ENCODE measurements around the gene HOXC5. TPM values are rescaled to one million over a fixed set of nuclear protein-coding genes. Genes with fewer than 3 reads are reported as not detected.

HOXC5 gene
- 0.36 to 1.1 TPM (median 0.60 TPM) in 5 replicates for total RNA-seq (2022; extraction: Qiagen RNA extraction; ENCODE audit: low read depth)

GRCh38 chr12:54032627-54033100 lies at the start of gene HOXC5:
Gene HOXC5, plus strand, starts transcription at chr12:54033050. Its CDS starts 73 bp downstream, at chr12:54033123.

DNA sequence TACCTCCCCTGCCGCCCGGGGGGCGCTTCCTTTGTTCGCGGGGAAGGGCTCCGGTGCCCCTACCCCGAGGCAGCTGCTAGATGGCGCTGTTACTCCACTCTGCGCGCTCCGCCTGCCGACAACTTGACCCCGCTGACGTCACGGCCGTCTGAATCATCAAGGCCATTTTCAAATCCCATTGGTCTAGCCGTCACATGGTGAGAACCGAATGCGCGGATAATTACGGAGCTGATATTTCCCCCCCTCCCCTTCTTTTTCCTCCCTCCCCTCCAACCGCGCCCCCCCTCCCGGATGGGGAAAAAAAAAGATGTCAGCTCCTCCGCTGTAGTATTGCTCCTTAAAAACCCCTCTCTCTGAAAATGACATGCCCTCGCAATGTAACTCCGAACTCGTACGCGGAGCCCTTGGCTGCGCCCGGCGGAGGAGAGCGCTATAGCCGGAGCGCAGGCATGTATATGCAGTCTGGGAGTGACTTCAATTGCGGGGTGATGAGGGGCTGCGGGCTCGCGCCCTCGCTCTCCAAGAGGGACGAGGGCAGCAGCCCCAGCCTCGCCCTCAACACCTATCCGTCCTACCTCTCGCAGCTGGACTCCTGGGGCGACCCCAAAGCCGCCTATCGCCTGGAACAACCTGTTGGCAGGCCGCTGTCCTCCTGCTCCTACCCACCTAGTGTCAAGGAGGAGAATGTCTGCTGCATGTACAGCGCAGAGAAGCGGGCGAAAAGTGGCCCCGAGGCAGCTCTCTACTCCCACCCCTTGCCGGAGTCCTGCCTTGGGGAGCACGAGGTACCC lies 47.8 kb upstream of the HOXC5 start, which contains the start of gene HOXC10:
Gene HOXC10, plus strand, starts transcription at position 246 of the 791 bp plus-strand sequence. Its CDS starts 114 bp downstream, at position 360.

DNA sequence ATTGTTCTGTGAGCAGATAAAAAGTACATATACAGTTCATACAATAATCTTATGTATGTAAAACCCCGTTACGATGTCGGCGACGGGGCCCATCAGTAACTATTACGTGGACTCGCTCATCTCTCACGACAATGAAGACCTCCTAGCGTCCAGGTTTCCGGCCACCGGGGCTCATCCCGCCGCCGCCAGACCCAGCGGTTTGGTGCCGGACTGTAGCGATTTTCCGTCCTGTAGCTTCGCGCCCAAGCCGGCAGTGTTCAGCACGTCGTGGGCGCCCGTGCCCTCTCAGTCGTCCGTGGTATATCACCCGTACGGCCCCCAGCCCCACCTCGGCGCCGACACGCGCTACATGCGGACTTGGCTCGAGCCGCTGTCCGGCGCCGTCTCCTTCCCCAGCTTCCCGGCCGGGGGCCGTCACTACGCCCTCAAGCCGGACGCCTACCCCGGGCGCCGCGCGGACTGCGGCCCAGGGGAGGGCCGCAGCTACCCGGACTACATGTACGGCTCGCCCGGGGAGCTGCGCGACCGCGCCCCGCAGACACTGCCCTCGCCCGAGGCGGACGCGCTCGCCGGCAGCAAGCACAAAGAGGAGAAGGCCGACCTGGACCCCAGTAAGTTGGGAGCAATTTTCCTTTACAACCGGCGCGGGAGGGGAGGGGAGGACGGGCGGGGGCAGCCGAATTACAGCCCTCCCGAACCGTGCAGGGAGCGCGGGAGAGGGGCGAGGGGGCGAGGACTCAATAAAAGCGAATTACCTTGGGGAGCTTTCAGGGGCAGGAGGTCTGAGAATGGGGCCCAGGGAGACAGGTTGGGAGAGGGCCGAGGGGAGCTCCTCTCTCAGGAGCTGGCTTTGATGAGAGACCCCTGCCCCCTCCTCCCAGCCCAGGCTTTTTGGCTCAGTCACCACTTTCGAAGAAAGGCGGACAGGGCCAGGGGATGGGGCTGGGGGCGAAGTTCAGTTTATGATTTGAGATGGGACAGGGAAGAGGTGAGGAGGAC lies 32.4 kb upstream of the HOXC5 start, which contains the start of gene HOXC9:
Gene HOXC9, plus strand, starts transcription at position 46 of the 999 bp plus-strand sequence. Its CDS starts 28 bp downstream, at position 74.

DNA sequence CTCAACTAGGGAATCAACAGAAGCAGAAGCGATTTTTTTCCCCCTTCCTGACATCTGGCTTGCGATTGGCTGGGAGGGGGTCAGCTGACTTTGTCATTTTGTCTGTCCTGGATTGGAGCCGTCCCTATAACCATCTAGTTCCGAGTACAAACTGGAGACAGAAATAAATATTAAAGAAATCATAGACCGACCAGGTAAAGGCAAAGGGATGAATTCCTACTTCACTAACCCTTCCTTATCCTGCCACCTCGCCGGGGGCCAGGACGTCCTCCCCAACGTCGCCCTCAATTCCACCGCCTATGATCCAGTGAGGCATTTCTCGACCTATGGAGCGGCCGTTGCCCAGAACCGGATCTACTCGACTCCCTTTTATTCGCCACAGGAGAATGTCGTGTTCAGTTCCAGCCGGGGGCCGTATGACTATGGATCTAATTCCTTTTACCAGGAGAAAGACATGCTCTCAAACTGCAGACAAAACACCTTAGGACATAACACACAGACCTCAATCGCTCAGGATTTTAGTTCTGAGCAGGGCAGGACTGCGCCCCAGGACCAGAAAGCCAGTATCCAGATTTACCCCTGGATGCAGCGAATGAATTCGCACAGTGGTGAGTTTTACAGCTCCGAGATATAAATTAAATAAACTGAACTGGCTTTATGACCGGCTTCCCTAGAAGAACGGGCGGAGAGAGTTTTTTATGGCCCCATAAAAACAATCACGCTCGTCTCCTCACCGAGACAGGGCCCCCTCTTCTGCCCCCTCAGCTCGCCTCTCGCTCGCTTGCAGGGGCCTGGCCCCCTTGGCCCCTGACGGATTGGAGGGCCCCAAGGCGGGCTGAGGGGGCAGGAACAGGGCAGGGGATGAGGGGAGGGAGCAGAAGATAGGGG lies 4.3 kb upstream of the HOXC5 start, which contains the start of gene HOXC6:
Gene HOXC6, plus strand, starts transcription at position 127 of the 888 bp plus-strand sequence. Its CDS starts 82 bp downstream, at position 209.

GRCh38 chr12:54053751-54054741 lies 21.2 kb downstream of the HOXC5 start, which contains the start of gene HOXC4:
Gene HOXC4, plus strand, starts transcription at chr12:54053835. Its CDS starts 88 bp downstream, at chr12:54053923.

Other genes starting within 250 kb of the HOXC5 start
- gene HOXC13, start 94.2 kb upstream of the HOXC5 start, total RNA-seq (2022; extraction: Qiagen RNA extraction; ENCODE audit: low read depth), result 5.4 to 10.5 TPM (median 9.0 TPM) in 5 replicates
- not detected in 5 replicates for gene HOXC12, start 78.1 kb upstream of the HOXC5 start, total RNA-seq (2022; extraction: Qiagen RNA extraction; ENCODE audit: low read depth)
- 0.36 to 0.51 TPM (median 0.47 TPM) in 5 replicates for gene HOXC11, start 59.9 kb upstream of the HOXC5 start, total RNA-seq (2022; extraction: Qiagen RNA extraction; ENCODE audit: low read depth)
- gene HOTAIR, start 58.1 kb upstream of the HOXC5 start, total RNA-seq (2022; extraction: Qiagen RNA extraction; ENCODE audit: low read depth), result 0.05 to 0.26 TPM (median 0.13 TPM) in 4 of 5 replicates, not detected in the other
- gene HOXC10, start 47.9 kb upstream of the HOXC5 start, total RNA-seq (2022; extraction: Qiagen RNA extraction; ENCODE audit: low read depth), result 1.5 to 3.0 TPM (median 2.7 TPM) in 5 replicates
- gene HOXC9, start 32.9 kb upstream of the HOXC5 start, total RNA-seq (2022; extraction: Qiagen RNA extraction; ENCODE audit: low read depth), result 7.6 to 12.5 TPM (median 11.6 TPM) in 5 replicates
- gene HOXC8, start 24.1 kb upstream of the HOXC5 start, total RNA-seq (2022; extraction: Qiagen RNA extraction; ENCODE audit: low read depth), result 4.6 to 6.0 TPM (median 5.1 TPM) in 5 replicates
- 4.5 to 5.5 TPM (median 5.0 TPM) in 5 replicates for gene HOXC6, start 4.6 kb upstream of the HOXC5 start, total RNA-seq (2022; extraction: Qiagen RNA extraction; ENCODE audit: low read depth)
- gene HOXC4, start 20.8 kb downstream of the HOXC5 start, total RNA-seq (2022; extraction: Qiagen RNA extraction; ENCODE audit: low read depth), result 2.7 to 4.7 TPM (median 3.9 TPM) in 5 replicates
- gene SMUG1, start 155.9 kb downstream of the HOXC5 start, total RNA-seq (2022; extraction: Qiagen RNA extraction; ENCODE audit: low read depth), result 28.8 to 35.2 TPM (median 33.1 TPM) in 5 replicates
- 24.2 to 34.7 TPM (median 30.7 TPM) in 5 replicates for gene CBX5, start 247.1 kb downstream of the HOXC5 start, total RNA-seq (2022; extraction: Qiagen RNA extraction; ENCODE audit: low read depth)
- gene HNRNPA1, start 247.7 kb downstream of the HOXC5 start, total RNA-seq (2022; extraction: Qiagen RNA extraction; ENCODE audit: low read depth), result 1,524 to 2,310 TPM (median 1,651 TPM) in 5 replicates

Data from A549 treated with DMSO at 1 μM for 4 hours (cell line).